NT2/D1 (cell line): Measurements from ENCODE around the gene FOXRED1.

Source experiments
- SUZ12 ChIP-seq: IDR thresholded peaks from 2 replicates; pipeline ENCODE4 v1.6.1; 2011; ENCODE audit not compliant: insufficient read length, insufficient read depth; ENCODE audit errors: extremely low read depth
- YY1 ChIP-seq: IDR thresholded peaks from 2 replicates; pipeline ENCODE4 v1.6.1; 2011; ENCODE audit not compliant: insufficient read length, insufficient read depth
- ZNF274 ChIP-seq: IDR thresholded peaks from 2 replicates; pipeline ENCODE4 v1.6.1; 2011; ENCODE audit warnings: mild to moderate bottlenecking, low read depth, low read length

DNA sequence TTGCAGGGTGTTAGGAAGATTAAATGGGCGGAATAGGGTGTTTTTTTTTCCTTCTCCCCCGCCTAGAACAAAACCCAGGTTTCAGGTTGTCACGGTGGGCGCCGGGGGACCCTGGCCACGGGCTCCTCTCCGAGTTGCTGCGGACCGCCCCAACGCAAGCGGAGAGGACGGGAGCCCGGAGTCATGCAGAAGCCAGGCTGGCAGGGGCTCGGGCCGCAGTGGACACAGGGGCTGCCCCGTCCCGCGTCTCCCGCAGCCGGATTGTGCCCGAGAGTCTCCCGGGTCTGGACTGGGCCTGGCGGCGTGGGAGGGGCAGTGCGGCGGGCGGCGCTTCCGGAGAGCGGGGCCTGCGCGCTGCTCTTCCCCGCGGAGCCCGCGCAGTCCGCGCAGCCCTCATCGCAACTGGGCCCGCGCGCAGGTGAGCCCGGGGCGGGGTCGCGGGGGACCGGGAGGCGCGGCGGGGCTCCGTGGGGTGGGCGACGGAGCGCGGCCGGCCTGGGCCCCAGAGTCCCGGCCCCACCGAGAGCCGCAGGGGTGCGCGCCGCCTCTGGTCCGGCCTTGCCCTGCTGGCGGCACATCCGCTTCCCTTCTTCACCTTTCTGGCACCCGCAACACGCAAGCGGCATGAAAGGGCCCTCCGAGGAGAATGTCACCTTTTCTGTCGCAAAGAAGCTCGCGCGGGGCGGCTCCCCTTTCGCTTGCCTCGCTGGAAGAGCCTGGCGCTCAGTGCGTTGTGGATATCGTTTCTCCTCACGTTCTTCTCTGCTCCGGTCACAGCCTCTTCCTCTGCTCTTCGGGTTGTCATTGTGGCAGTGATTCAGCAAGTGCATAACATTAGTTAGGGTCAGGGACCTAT is 14.0 kb downstream of the FOXRED1 start, which contains the start of gene TIRAP:
- no peak for TF ChIP-seq YY1
- no peak for TF ChIP-seq ZNF274
- no peak for TF ChIP-seq SUZ12
